Calu3 (cell line): ENCODE results near the gene LRRIQ4. TPM values are rescaled to one million over a fixed set of nuclear protein-coding genes. Genes with fewer than 3 reads are reported as not detected.
A peak's percentile ranks its signal among the peaks of the same experiment; 100 is the strongest.

ENCODE experiments used
- BruUV-seq: library from RNA; stranded (reverse); fragments of 400-500 nt; replicated peaks from 2 replicates; lab custom pipeline; 2021; lab: Mats Ljungman, UMichigan
- CTCF ChIA-PET: fragments of 300-600 bp; sonication (Branson Sonifier 250); formaldehyde crosslinking; loops from one replicate; lab custom pipeline; 2022; ENCODE audit warnings: antibody characterized with exemption; lab: Charles Lee
- DNase-seq: peaks from one replicate; pipeline ENCODE4 v3.0.0; 2022
- H3K27ac Mint-ChIP-seq: one replicate; pipeline ENCODE4 v1.8.0; 2022; ENCODE audit warnings: mixed read lengths; ENCODE audit not compliant: unreplicated experiment
- H3K27me3 Mint-ChIP-seq: one replicate; pipeline ENCODE4 v1.8.0; 2022; ENCODE audit warnings: mixed read lengths; ENCODE audit not compliant: unreplicated experiment
- H3K36me3 Mint-ChIP-seq: one replicate; pipeline ENCODE4 v1.8.0; 2022; ENCODE audit warnings: mild to moderate bottlenecking, moderate library complexity, mixed read lengths; ENCODE audit not compliant: insufficient read depth, unreplicated experiment
- H3K4me1 Mint-ChIP-seq: one replicate; pipeline ENCODE4 v1.8.0; 2022; ENCODE audit warnings: mild to moderate bottlenecking, low read depth, mixed read lengths; ENCODE audit not compliant: unreplicated experiment
- H3K4me3 Mint-ChIP-seq: one replicate; pipeline ENCODE4 v1.8.0; 2022; ENCODE audit warnings: mild to moderate bottlenecking, low read depth, moderate library complexity, mixed read lengths; ENCODE audit not compliant: unreplicated experiment
- H3K9me3 Mint-ChIP-seq: one replicate; pipeline ENCODE4 v1.8.0; 2022; ENCODE audit warnings: low read depth, mixed read lengths; ENCODE audit not compliant: unreplicated experiment
- intact Hi-C: fragments of 100-400 bp; cut with micrococcal nuclease; formaldehyde crosslinking; loops from one replicate; pipeline ENCODE4 v1.10.0; 2022; ENCODE audit not compliant: unreplicated experiment
- total RNA-seq: library from RNA; stranded (reverse); gene quantifications from 2 replicates; pipeline ENCODE4 v1.2.3, GENCODE V29; 2022
- TF ChIP-seq, protein P1 (sequence below): fragments of 200-600 bp; IDR thresholded peaks from one replicate; pipeline ENCODE4 v1.8.0; 2022; ENCODE audit warnings: antibody characterized with exemption; ENCODE audit not compliant: unreplicated experiment

Gene LRRIQ4
- total RNA-seq, 1 experiment from 2014 or later: not detected

DNA sequence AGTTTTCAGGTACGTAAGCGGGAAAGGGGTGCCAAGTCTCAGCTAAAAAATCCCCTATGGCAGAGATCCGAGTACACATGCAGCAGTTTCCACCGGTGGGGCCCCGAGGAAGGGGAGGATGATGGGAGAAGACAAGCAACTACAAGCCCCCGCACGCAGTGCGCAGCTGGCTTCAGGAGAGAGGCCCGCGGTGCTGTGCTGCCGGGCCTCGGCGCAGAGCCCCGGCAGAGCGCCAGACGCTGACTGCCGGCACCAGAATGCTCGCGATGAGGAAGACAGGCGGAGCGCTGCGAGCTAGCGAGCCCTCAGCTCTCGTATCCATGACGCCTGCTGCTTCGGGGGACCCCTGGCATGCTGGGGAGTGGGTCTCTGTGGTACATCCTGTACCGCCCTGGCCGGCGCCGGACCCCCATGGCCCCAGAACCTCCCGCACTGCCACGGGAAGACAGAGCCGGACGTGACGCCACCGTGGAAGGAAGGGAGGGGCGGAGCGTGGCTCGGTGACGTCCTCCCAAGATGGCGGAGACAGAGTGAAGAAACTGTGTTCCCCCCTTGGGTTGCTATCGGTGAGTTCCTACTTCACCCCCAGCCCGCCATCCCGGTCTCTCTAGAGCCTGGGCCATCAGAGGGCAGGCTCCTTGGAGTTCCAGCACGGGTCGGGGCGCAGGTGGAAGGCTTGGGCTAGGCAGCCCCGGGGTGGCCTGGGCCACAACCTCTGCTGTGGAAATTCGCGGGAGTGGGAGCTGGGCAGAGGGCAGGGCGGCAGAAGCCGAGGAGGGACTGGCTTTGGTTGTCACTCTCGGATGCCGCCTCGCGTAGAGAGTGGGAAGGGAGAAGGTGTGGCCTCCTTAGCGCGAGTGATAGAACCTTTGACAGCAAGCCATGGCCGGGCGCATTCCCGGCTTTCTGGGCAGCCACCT is 39.5 kb upstream of the LRRIQ4 start, which contains the start of gene MYNN:
Gene MYNN (plus strand): TSS at position 500 of the 920 bp plus-strand sequence. CDS start 900 bp downstream, outside the sequence.
- Mint-ChIP-seq H3K9me3 (no peaks in the 10 kb centered on the region), H3K36me3 (peaks cover 70% of the 10 kb centered on the region), H3K27ac (peak within 1 kb of the TSS; percentile 97), H3K4me1 (peaks cover 17% of the 10 kb centered on the region), H3K27me3 (no peaks in the 10 kb centered on the region), H3K4me3 (peak within 1 kb of the TSS; percentile 96)
- DNase-seq: peak; percentile 97
- BruUV-seq: TSS peak; percentile 98
- intact Hi-C loops: loop anchor here (5.0 kb wide), 2 partner anchors 99 to 274 kb away; no protein-coding TSS in a partner anchor
- TF ChIP-seq, protein P1, sequence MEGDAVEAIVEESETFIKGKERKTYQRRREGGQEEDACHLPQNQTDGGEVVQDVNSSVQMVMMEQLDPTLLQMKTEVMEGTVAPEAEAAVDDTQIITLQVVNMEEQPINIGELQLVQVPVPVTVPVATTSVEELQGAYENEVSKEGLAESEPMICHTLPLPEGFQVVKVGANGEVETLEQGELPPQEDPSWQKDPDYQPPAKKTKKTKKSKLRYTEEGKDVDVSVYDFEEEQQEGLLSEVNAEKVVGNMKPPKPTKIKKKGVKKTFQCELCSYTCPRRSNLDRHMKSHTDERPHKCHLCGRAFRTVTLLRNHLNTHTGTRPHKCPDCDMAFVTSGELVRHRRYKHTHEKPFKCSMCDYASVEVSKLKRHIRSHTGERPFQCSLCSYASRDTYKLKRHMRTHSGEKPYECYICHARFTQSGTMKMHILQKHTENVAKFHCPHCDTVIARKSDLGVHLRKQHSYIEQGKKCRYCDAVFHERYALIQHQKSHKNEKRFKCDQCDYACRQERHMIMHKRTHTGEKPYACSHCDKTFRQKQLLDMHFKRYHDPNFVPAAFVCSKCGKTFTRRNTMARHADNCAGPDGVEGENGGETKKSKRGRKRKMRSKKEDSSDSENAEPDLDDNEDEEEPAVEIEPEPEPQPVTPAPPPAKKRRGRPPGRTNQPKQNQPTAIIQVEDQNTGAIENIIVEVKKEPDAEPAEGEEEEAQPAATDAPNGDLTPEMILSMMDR: no peak
- CTCF ChIA-PET: interaction anchor here (0.6 to 1.2 kb wide), 2 partner anchors 104 to 202 kb away, joined by 3 to 4 read pairs; no protein-coding TSS in a partner anchor

DNA sequence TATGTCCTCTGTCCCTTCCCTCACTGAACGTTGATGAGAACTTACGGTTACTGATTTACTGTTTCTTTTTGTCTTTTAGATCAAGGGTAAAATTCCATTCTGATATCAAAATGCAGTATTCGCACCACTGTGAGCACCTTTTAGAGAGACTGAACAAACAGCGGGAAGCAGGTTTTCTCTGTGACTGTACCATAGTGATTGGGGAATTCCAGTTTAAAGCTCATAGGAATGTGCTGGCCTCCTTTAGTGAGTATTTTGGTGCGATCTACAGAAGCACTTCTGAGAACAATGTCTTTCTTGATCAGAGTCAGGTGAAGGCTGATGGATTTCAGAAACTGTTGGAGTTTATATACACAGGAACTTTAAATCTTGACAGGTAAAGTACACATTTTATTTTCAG is 38.5 kb upstream of the LRRIQ4 start:
- TF ChIP-seq, protein P1: no peak
- CTCF ChIA-PET: interaction anchor here (0.6 to 1.2 kb wide), 2 partner anchors 105 to 1136 kb away, joined by 4 to 10 read pairs; no protein-coding TSS in a partner anchor
- no peak for DNase-seq
- Mint-ChIP-seq H3K4me1 (peaks cover 17% of the 10 kb centered on the region), H3K27me3 (no peaks in the 10 kb centered on the region), H3K9me3 (no peaks in the 10 kb centered on the region), H3K27ac (peak overlapping the region; percentile 97), H3K4me3 (peak overlapping the region; percentile 96), H3K36me3 (peaks cover 66% of the 10 kb centered on the region)
- intact Hi-C loops: loop anchor here (5.0 kb wide), 2 partner anchors 98 to 273 kb away; no protein-coding TSS in a partner anchor
- TSS peak; percentile 30 for BruUV-seq

DNA sequence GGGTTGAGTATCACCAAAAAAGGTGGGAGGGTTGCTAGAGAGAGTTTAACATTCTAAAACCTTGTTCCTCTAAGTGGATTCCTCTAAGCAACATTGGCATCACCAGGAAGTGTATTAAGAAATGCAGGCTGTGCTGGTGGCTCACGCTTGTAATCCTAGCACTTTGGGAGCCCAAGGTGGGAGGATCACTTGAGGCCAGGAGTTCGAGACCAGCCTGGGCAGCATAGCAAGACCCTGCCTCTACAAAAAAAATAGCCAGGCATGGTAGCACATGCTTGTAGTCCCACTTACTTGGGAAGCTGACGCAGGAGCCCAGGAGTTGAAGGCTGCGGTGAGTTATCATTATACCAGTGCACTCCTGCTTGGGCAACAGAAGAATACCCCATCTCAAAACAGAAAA is 34.8 kb upstream of the LRRIQ4 start:
- intact Hi-C loops: no loop called here
- Mint-ChIP-seq H3K27me3 (no peaks in the 10 kb centered on the region), H3K4me3 (no peak overlapping the region), H3K27ac (no peak overlapping the region), H3K4me1 (peaks cover 17% of the 10 kb centered on the region), H3K9me3 (no peaks in the 10 kb centered on the region), H3K36me3 (peaks cover 73% of the 10 kb centered on the region)
- CTCF ChIA-PET: interaction anchor here (0.6 to 0.7 kb wide), 2 partner anchors 172 to 1969 kb away, joined by 3 read pairs; no protein-coding TSS in a partner anchor
- TF ChIP-seq, protein P1: no peak
- no TSS peak for BruUV-seq
- DNase-seq: no peak

DNA sequence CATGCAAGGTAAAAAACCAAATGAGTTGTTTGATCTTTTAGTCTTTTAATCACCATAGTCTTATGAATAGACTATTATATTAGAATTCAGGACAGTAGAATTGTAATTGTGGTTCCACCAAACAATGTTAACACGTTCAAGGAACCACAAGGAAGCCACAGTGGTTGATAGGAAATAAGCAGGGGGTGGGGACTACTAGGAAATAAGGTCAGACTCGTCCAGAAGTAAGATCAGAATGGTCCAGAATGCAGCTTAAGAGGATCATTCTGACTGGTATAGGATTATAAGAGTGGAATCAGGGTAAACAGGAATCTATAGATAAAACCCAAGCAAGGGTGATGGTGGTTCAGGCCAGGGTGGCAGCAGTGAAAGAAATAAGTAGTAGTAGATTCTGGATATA is 31.9 kb upstream of the LRRIQ4 start:
- Mint-ChIP-seq H3K36me3 (peaks cover 50% of the 10 kb centered on the region), H3K4me1 (peaks cover 5% of the 10 kb centered on the region), H3K27me3 (no peaks in the 10 kb centered on the region), H3K27ac (no peak overlapping the region), H3K4me3 (no peak overlapping the region), H3K9me3 (no peaks in the 10 kb centered on the region)
- CTCF ChIA-PET: no interaction called here
- no TSS peak for BruUV-seq
- DNase-seq: no peak
- TF ChIP-seq, protein P1: no peak
- intact Hi-C loops: no loop called here
